Lower leg skin (tissue), 4 donors: ENCODE measurements around the gene IGFN1. TPM values are rescaled to one million over a fixed set of nuclear protein-coding genes. Genes with fewer than 3 reads are reported as not detected.

Source experiments
- DNase-seq, 2 donors: peaks; one replicate each; pipeline ENCODE4 v3.0.0-alpha.2; 2019; ENCODE audit warnings: low spot score in 2 of 2
- H3K4me3 ChIP-seq: fragments of 200-600 bp; sonication (generic); 2 replicates; pipeline ENCODE4 v1.5.1; 2017; ENCODE audit warnings: mild to moderate bottlenecking, low read depth; ENCODE audit not compliant: poor library complexity, severe bottlenecking
- CTCF ChIP-seq, 3 donors: fragments of 450-650 bp; IDR thresholded peaks; one replicate each; pipeline ENCODE4 v1.5.1; 2016; ENCODE audit warnings: antibody characterized with exemption in 3 of 3, mild to moderate bottlenecking in 3 of 3, moderate library complexity in 2 of 3
- POLR2A ChIP-seq, 2 donors: fragments of 450-650 bp; IDR thresholded peaks; one replicate each; pipeline ENCODE4 v1.6.1; 2016 to 2017; ENCODE audit warnings: antibody characterized with exemption in 2 of 2, mild to moderate bottlenecking in 1 of 2, moderate library complexity in 1 of 2
- WGBS, 2 donors: methylation state at CpG; one replicate each; pipeline ENCODE4 v1.1.5; 2018; 5-methylcytosine and 5-hydroxymethylcytosine counted together
- intact Hi-C: fragments of 100-400 bp; cut with DNase I; formaldehyde crosslinking; loops from one replicate; pipeline ENCODE4 v1.15.0; 2023; ENCODE audit warnings: low total_unique reads
- total RNA-seq, 4 donors: library from RNA; depleted of rRNA; stranded (reverse); fragments of >200 nt; gene quantifications; one replicate each; pipeline ENCODE4 v1.1.0, GENCODE V29; 2016

The IGFN1 gene
- total RNA-seq, 4 donors from 2014 or later, result 0.32 TPM; not detected in 3

- DNase-seq, result peak in 1 of 2 donors; percentile 56
- no peak overlapping the region for H3K4me3 ChIP-seq
- intact Hi-C loops, result no loop called here
- WGBS, 2 donors, result 84 to 87% methylated on average over 13 of the region's 13 CpGs
- no peak for TF ChIP-seq POLR2A (IDR thresholded peaks at IDR 0.05)
- TF ChIP-seq CTCF (IDR thresholded peaks at IDR 0.05), result no peak
Observed at GRCh38 chr1:201167041-201167991, 23.3 kb upstream of the IGFN1 start.

GRCh38 chr1:201169203-201169602, 21.4 kb upstream of the IGFN1 start:
- TF ChIP-seq POLR2A (IDR thresholded peaks at IDR 0.05), result no peak
- TF ChIP-seq CTCF (IDR thresholded peaks at IDR 0.05), result no peak
- DNase-seq, result peak in 1 of 2 donors; percentile 20
- H3K4me3 ChIP-seq, result no peak overlapping the region
- 57 to 67% methylated on average over 3 of the region's 3 CpGs for WGBS, 2 donors
- intact Hi-C loops, result no loop called here

GRCh38 chr1:201169971-201170532, 20.6 kb upstream of the IGFN1 start:
- WGBS, 2 donors, result 82 to 93% methylated on average over 2 of the region's 2 CpGs
- no peak for TF ChIP-seq CTCF (IDR thresholded peaks at IDR 0.05)
- no peak for TF ChIP-seq POLR2A (IDR thresholded peaks at IDR 0.05)
- DNase-seq, result peak in 1 of 2 donors; percentile 65
- no peak overlapping the region for H3K4me3 ChIP-seq
- intact Hi-C loops, result no loop called here

DNA sequence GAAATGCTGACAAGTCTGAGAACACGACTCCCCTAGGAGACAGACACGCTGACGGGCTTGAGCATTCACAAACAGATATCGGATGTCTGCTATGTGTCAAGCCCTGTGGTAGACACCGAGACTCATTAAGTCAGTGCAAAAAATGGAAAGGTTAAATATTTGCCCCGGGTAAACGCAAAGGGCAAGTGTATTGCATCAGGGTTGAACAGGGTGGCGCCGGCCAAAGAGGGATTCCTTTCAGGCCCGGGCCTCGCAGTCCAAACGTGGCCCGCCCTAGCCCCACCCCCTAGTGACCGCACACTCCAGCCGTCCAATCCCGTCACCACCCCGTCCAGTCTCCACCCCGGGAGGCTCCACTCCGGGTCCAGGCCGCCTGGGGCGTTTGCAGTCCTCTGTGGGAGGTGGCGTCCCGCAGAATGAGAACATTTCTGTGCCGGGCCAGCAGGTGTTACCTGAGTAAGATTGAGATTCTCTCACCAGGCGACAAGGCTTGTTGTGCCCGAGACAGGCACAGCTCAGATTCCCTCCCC, 20.0 kb upstream of the IGFN1 start:
- TF ChIP-seq CTCF (IDR thresholded peaks at IDR 0.05), result no peak
- TF ChIP-seq POLR2A (IDR thresholded peaks at IDR 0.05), result no peak
- intact Hi-C loops, result no loop called here
- WGBS, 2 donors, result 5 to 10% methylated on average over 19 to 24 of the region's 26 CpGs
- peak; percentile 92 to 98 for DNase-seq
- peak overlapping the region; percentile 31 for H3K4me3 ChIP-seq

- DNase-seq, result peak in 1 of 2 donors; percentile 87
- peak overlapping the region; percentile 31 for H3K4me3 ChIP-seq
- intact Hi-C loops, result no loop called here
- TF ChIP-seq CTCF (IDR thresholded peaks at IDR 0.05) (no peak), POLR2A (IDR thresholded peaks at IDR 0.05) (no peak)
- 17 to 21% methylated on average over 34 of the region's 48 CpGs for whole genome bisulfite sequencing, 2 donors
Observed at GRCh38 chr1:201171063-201172036, 19.3 kb upstream of the IGFN1 start.
